CD4-positive, alpha-beta memory T cell (primary cell): Measurements from ENCODE around the gene PLCB1. TPM values are rescaled to one million over a fixed set of nuclear protein-coding genes. Genes with fewer than 3 reads are reported as not detected.
"Not testable (repeated sequence)": the region's sequence is repeated elsewhere in the genome, so short reads cannot be mapped to it uniquely, and the experiment has no call there.

Experiments used
- CTCF ChIA-PET: fragments of 350-600 bp; sonication (Branson Sonifier 250); formaldehyde crosslinking; loops from one replicate; lab custom pipeline; 2021; ENCODE audit warnings: inconsistent platforms; ENCODE audit not compliant: partially characterized antibody; lab: Charles Lee
- POLR2A ChIA-PET: fragments of 350-600 bp; sonication (Branson Sonifier 250); formaldehyde crosslinking; loops from one replicate; lab custom pipeline; 2021; ENCODE audit not compliant: partially characterized antibody; lab: Charles Lee
- DNase-seq, 5 donors: peaks; one replicate each; pipeline versions ENCODE4 v3.0.0 to v3.0.0-alpha.2; 2020 to 2022; ENCODE audit warnings: mixed read lengths in 1 of 5
- H3K27ac ChIP-seq: one replicate; pipeline ENCODE4 v1.7.0; 2013; ENCODE audit warnings: low read depth, low read length
- H3K27me3 ChIP-seq: 2 replicates; pipeline ENCODE4 v1.7.0; 2013; ENCODE audit warnings: mild to moderate bottlenecking, low read length, moderate library complexity; ENCODE audit not compliant: insufficient read depth
- H3K36me3 ChIP-seq: 2 replicates; pipeline ENCODE4 v1.7.0; 2013; ENCODE audit warnings: mild to moderate bottlenecking, low read length, moderate library complexity; ENCODE audit not compliant: insufficient read depth
- H3K4me1 ChIP-seq: 2 replicates; pipeline ENCODE4 v1.7.0; 2013; ENCODE audit warnings: mild to moderate bottlenecking, low read length, moderate library complexity; ENCODE audit not compliant: insufficient read depth
- H3K4me3 ChIP-seq, 2 donors: one replicate each; pipeline ENCODE4 v1.7.0; 2013; ENCODE audit warnings: low read length in 2 of 2, mild to moderate bottlenecking in 1 of 2
- H3K9me3 ChIP-seq, 2 donors: one replicate each; pipeline ENCODE4 v1.7.0; 2013; ENCODE audit warnings: low read length in 2 of 2, control low read depth in 1 of 2; ENCODE audit not compliant: control insufficient read depth in 1 of 2
- H3K27ac Mint-ChIP-seq, 7 donors: one replicate each; pipeline ENCODE4 v1.8.0; 2020 to 2021; ENCODE audit warnings: mixed read lengths in 7 of 7, mild to moderate bottlenecking in 6 of 7, inconsistent platforms in 3 of 7, moderate library complexity in 3 of 7
- H3K27me3 Mint-ChIP-seq, 2 donors: one replicate each; pipeline ENCODE4 v1.8.0; 2020 to 2021; ENCODE audit warnings: mixed read lengths in 2 of 2
- H3K36me3 Mint-ChIP-seq, 2 donors: one replicate each; pipeline ENCODE4 v1.8.0; 2020 to 2021; ENCODE audit warnings: mixed read lengths in 2 of 2, inconsistent platforms in 1 of 2, mild to moderate bottlenecking in 1 of 2
- H3K4me1 Mint-ChIP-seq, 4 donors: one replicate each; pipeline ENCODE4 v1.8.0; 2020 to 2021; ENCODE audit warnings: mixed read lengths in 4 of 4, mild to moderate bottlenecking in 1 of 4
- H3K4me3 Mint-ChIP-seq, 8 donors: one replicate each; pipeline ENCODE4 v1.8.0; 2020 to 2021; ENCODE audit warnings: mixed read lengths in 8 of 8, mild to moderate bottlenecking in 7 of 8, moderate library complexity in 6 of 8, inconsistent platforms in 3 of 8
- H3K9me3 Mint-ChIP-seq, 8 donors: one replicate each; pipeline ENCODE4 v1.8.0; 2020 to 2021; ENCODE audit warnings: mixed read lengths in 8 of 8, mild to moderate bottlenecking in 5 of 8, inconsistent platforms in 3 of 8, moderate library complexity in 1 of 8
- intact Hi-C: fragments of 100-400 bp; cut with micrococcal nuclease; formaldehyde crosslinking; loops from one replicate; pipeline ENCODE4 v1.15.1; 2023
- polyA plus RNA-seq, 2 donors: library from polyadenylated mRNA; unstranded; fragments of 300-500 nt; fragmentation: Illumina TruSeq; gene quantifications; one replicate each; pipeline ENCODE4 v1.2.3, GENCODE V29; 2021
- total RNA-seq, 2 experiments: library from RNA; stranded (reverse); gene quantifications; one replicate each; pipeline ENCODE4 v1.2.3, GENCODE V29; 2021

Gene PLCB1
- total and polyA plus RNA-seq, 4 experiments from 2014 or later, result 5.5 to 9.6 (median 8.2) TPM

GRCh38 chr20:8640461-8640860, 508.4 kb downstream of the PLCB1 start:
- Mint-ChIP-seq H3K27me3 (no peaks in the 10 kb centered on the region), H3K4me1 (peaks cover 0 to 2% (median 0%) of the 10 kb centered on the region in 4 donors), H3K9me3 (peaks cover 0 to 3% (median 0%) of the 10 kb centered on the region in 8 donors), H3K27ac (no peak overlapping the region), H3K36me3 (peaks cover 0 to 3% of the 10 kb centered on the region in 2 donors), H3K4me3 (no peak overlapping the region)
- ChIA-PET CTCF (no interaction called here), POLR2A (no interaction called here)
- H3K27me3 ChIP-seq, result no peaks in the 10 kb centered on the region
- H3K4me3 ChIP-seq, result no peak overlapping the region
- intact Hi-C loops, result no loop called here
- no peaks in the 10 kb centered on the region for H3K36me3 ChIP-seq
- DNase-seq, result no peak
- H3K4me1 ChIP-seq, result no peaks in the 10 kb centered on the region
- no peaks in the 10 kb centered on the region for H3K9me3 ChIP-seq
- no peak overlapping the region for H3K27ac ChIP-seq

- H3K27me3 ChIP-seq, result no peaks in the 10 kb centered on the region
- ChIA-PET POLR2A (no interaction called here), CTCF (no interaction called here)
- no peaks in the 10 kb centered on the region for H3K9me3 ChIP-seq
- peaks cover 0 to 2% (median 0%) of the 10 kb centered on the region in 4 donors for H3K4me1 Mint-ChIP-seq
- no peaks in the 10 kb centered on the region for H3K27me3 Mint-ChIP-seq
- intact Hi-C loops, result no loop called here
- H3K36me3 Mint-ChIP-seq, result peaks cover 4 to 18% of the 10 kb centered on the region in 2 donors
- no peak overlapping the region for H3K27ac Mint-ChIP-seq
- H3K4me3 ChIP-seq, result no peak overlapping the region
- peaks cover 0 to 3% (median 0%) of the 10 kb centered on the region in 8 donors for H3K9me3 Mint-ChIP-seq
- no peak overlapping the region for H3K27ac ChIP-seq
- no peaks in the 10 kb centered on the region for H3K36me3 ChIP-seq
- no peaks in the 10 kb centered on the region for H3K4me1 ChIP-seq
- H3K4me3 Mint-ChIP-seq, result no peak overlapping the region
- DNase-seq, result no peak
These were observed 510.2 kb downstream of the PLCB1 start for GRCh38 chr20:8642247-8642646.

- DNase-seq, H3K36me3 ChIP-seq, H3K4me3 Mint-ChIP-seq, H3K9me3 ChIP-seq, intact Hi-C loops, H3K27me3 ChIP-seq, H3K27me3 Mint-ChIP-seq, H3K4me1 ChIP-seq, H3K4me1 Mint-ChIP-seq, H3K27ac Mint-ChIP-seq, H3K9me3 Mint-ChIP-seq, H3K4me3 ChIP-seq, POLR2A ChIA-PET, CTCF ChIA-PET, H3K27ac ChIP-seq: not testable (repeated sequence)
- peaks cover 4 to 23% of the 10 kb centered on the region in 2 donors for H3K36me3 Mint-ChIP-seq
These were observed 512.4 kb downstream of the PLCB1 start for GRCh38 chr20:8644468-8644867.

DNA sequence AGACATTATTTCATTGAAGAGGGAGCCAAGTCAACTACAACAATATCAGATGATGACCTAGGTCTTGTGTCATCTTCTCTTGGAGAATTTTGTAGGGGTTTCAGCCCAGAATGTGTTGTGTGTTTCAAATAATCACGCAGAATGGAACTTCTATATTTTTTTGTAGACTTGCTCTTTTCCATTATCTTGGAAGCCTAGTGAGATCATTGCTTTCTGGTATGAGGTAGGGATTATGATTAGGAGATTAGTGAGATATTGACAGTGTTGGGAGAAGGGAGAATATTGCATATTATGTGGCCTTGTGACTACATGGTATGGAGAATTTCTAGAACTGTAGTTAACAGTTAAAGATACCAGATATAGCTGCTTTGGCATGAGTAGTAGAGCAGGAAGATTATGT, 513.3 kb downstream of the PLCB1 start:
- Mint-ChIP-seq H3K4me1 (peaks cover 0 to 4% (median 0%) of the 10 kb centered on the region in 4 donors), H3K9me3 (peaks cover 0 to 2% (median 0%) of the 10 kb centered on the region in 8 donors), H3K27me3 (no peaks in the 10 kb centered on the region), H3K27ac (no peak overlapping the region), H3K36me3 (peaks cover 4 to 23% of the 10 kb centered on the region in 2 donors), H3K4me3 (no peak overlapping the region)
- intact Hi-C loops, result no loop called here
- Histone ChIP-seq H3K27ac (no peak overlapping the region), H3K36me3 (no peaks in the 10 kb centered on the region), H3K4me3 (no peak overlapping the region), H3K27me3 (no peaks in the 10 kb centered on the region), H3K4me1 (no peaks in the 10 kb centered on the region), H3K9me3 (no peaks in the 10 kb centered on the region)
- POLR2A ChIA-PET, result no interaction called here
- no peak for DNase-seq
- CTCF ChIA-PET, result no interaction called here

DNA sequence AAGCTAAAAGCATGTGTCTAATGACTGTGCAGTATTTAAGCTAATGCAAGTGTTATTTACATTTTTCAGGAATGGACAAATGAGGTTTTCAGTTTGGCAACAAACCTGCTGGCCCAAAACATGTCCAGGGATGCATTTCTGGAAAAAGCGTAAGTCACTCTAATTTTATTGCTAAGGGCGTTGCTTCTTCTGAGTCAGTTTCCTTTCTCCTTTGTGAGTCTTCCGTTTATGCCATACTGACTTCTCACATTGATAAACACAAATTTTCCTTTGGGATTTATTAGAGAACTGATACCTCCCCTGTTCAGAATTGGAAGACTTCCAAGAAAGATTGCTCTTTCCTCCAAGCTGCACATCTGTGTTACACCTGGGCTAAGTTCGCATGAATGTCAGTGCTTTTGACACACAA, 514.0 kb downstream of the PLCB1 start:
- Mint-ChIP-seq H3K9me3 (peaks cover 0 to 2% (median 0%) of the 10 kb centered on the region in 8 donors), H3K4me1 (peaks cover 0 to 4% (median 0%) of the 10 kb centered on the region in 4 donors), H3K4me3 (no peak overlapping the region), H3K27ac (no peak overlapping the region), H3K36me3 (peaks cover 4 to 23% of the 10 kb centered on the region in 2 donors), H3K27me3 (no peaks in the 10 kb centered on the region)
- no peaks in the 10 kb centered on the region for H3K9me3 ChIP-seq
- H3K27me3 ChIP-seq, result no peaks in the 10 kb centered on the region
- CTCF ChIA-PET, result no interaction called here
- no peaks in the 10 kb centered on the region for H3K4me1 ChIP-seq
- no peak for DNase-seq
- POLR2A ChIA-PET, result no interaction called here
- H3K27ac ChIP-seq, result no peak overlapping the region
- H3K4me3 ChIP-seq, result no peak overlapping the region
- no peaks in the 10 kb centered on the region for H3K36me3 ChIP-seq
- intact Hi-C loops, result no loop called here

DNA sequence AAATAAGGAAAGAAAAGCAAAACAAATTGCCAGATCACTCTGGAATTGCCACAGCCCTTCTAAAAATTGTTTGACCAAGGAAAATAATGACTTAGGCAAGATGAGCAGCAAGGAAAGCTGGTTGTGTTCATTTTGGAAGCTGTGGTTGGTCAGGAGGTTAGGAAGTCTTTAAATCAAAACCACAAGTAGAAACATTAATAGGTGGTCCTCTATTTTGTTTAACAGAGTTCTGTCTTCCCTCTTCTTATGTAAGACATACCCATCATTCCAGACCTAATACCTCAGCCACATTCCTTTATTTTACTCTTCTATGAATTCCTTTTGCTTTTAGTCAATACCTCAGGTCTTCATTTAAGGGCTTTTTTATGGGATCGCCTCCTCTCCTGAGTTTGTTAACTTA, 514.6 kb downstream of the PLCB1 start:
- CTCF ChIA-PET, result no interaction called here
- Mint-ChIP-seq H3K27ac (no peak overlapping the region), H3K36me3 (peaks cover 4 to 23% of the 10 kb centered on the region in 2 donors), H3K4me1 (peaks cover 0 to 4% (median 0%) of the 10 kb centered on the region in 4 donors), H3K4me3 (no peak overlapping the region), H3K9me3 (peaks cover 0 to 2% (median 0%) of the 10 kb centered on the region in 8 donors), H3K27me3 (no peaks in the 10 kb centered on the region)
- no peaks in the 10 kb centered on the region for H3K36me3 ChIP-seq
- no peaks in the 10 kb centered on the region for H3K9me3 ChIP-seq
- no peak overlapping the region for H3K27ac ChIP-seq
- H3K4me1 ChIP-seq, result no peaks in the 10 kb centered on the region
- intact Hi-C loops, result no loop called here
- no peak overlapping the region for H3K4me3 ChIP-seq
- no peak for DNase-seq
- POLR2A ChIA-PET, result no interaction called here
- H3K27me3 ChIP-seq, result no peaks in the 10 kb centered on the region

DNA sequence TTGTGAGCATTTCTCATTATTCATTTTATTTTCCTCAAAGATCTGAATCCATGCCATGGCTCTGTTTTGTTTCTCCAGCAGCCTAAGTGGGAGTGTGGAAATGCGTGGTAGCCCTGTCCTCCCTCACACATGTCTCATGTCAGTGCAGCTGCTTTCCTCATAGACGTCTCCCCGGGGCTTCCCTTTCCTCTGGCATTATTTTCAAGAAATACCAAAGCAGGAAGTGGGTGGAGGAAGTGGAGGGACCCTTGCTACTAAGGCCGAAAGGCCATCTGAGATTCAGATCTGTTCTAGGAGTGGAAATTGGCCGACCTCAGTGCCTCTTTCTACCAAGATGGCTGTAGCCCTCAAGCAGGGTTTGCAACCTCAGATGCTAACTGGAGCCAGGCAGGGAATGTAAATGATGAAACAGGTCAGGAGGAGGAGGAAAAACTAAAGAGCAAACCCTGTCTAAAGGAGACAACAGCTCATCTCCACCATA, 515.9 kb downstream of the PLCB1 start:
- Histone ChIP-seq H3K9me3 (no peaks in the 10 kb centered on the region), H3K27me3 (no peaks in the 10 kb centered on the region), H3K4me1 (no peaks in the 10 kb centered on the region), H3K36me3 (no peaks in the 10 kb centered on the region), H3K4me3 (no peak overlapping the region), H3K27ac (no peak overlapping the region)
- Mint-ChIP-seq H3K36me3 (peaks cover 4 to 23% of the 10 kb centered on the region in 2 donors), H3K27me3 (no peaks in the 10 kb centered on the region), H3K4me3 (no peak overlapping the region), H3K27ac (no peak overlapping the region), H3K9me3 (peaks cover 0 to 2% (median 0%) of the 10 kb centered on the region in 8 donors), H3K4me1 (peaks cover 0 to 4% (median 0%) of the 10 kb centered on the region in 4 donors)
- DNase-seq, result no peak
- intact Hi-C loops, result no loop called here
- ChIA-PET CTCF (no interaction called here), POLR2A (no interaction called here)
